ENCODE data around the gene TBX1. TPM values are rescaled to one million over a fixed set of nuclear protein-coding genes. Genes with fewer than 3 reads are reported as not detected.

The TBX1 gene
- total RNA-seq, 5 donors from 2014 or later (not counting 1 experiment from before 2014, with no cell fraction given), result 0.20 TPM; not detected in 4

- no peak overlapping the region for H3K27ac Mint-ChIP-seq
- POLR2A ChIA-PET, result no interaction called here
- WGBS (ENCODE audit: insufficient coverage), result 75% methylated on average over 29 of the region's 31 CpGs
These were observed 21.7 kb upstream of the TBX1 start for GRCh38 chr22:19738664-19739447.

GRCh38 chr22:19739448-19739895 lies 21.1 kb upstream of the TBX1 start:
- Mint-ChIP-seq H3K9me3 (no peaks in the 10 kb centered on the region), H3K36me3 (no peaks in the 10 kb centered on the region), H3K4me3 (no peak overlapping the region), H3K27ac (no peak overlapping the region), H3K27me3 (no peaks in the 10 kb centered on the region), H3K4me1 (no peaks in the 10 kb centered on the region)
- Histone ChIP-seq H3K4me1 (ENCODE audit: control insufficient read depth in 1 of 2, extremely low read depth in 1 of 2, insufficient read depth in 2 of 2, low read length in 2 of 2) (no peaks in the 10 kb centered on the region), H3K36me3 (ENCODE audit: control insufficient read depth in 2 of 2, extremely low read depth in 1 of 2, insufficient read depth in 1 of 2, low read length in 1 of 2) (no peaks in the 10 kb centered on the region), H3K9me3 (no peaks in the 10 kb centered on the region), H3K27me3 (replicated peaks in 1 of 2; ENCODE audit: control insufficient read depth in 2 of 2, extremely low read depth in 1 of 2, insufficient read depth in 2 of 2, low read length in 1 of 2) (no peaks in the 10 kb centered on the region), H3K4me3 (ENCODE audit: control insufficient read depth in 1 of 2, extremely low read depth in 1 of 2, low read length in 1 of 2) (no peak overlapping the region), H3K27ac (ENCODE audit: low read length) (no peak overlapping the region)
- DNase-seq (no peak), ATAC-seq (replicated peaks in 1 of 4) (no peak)
- POLR2A ChIA-PET, result no interaction called here
- CTCF ChIA-PET, result no interaction called here
- WGBS (ENCODE audit: insufficient coverage), result 72% methylated on average over 15 of the region's 16 CpGs

More at GRCh38 chr22:19738664-19739447, 21.7 kb upstream of the TBX1 start:
- Histone ChIP-seq H3K36me3 (ENCODE audit: control insufficient read depth in 2 of 2, extremely low read depth in 1 of 2, insufficient read depth in 1 of 2, low read length in 1 of 2) (no peaks in the 10 kb centered on the region), H3K9me3 (no peaks in the 10 kb centered on the region), H3K27ac (ENCODE audit: low read length) (no peak overlapping the region), H3K27me3 (replicated peaks in 1 of 2; ENCODE audit: control insufficient read depth in 2 of 2, extremely low read depth in 1 of 2, insufficient read depth in 2 of 2, low read length in 1 of 2) (peaks cover 0 to 3% of the 10 kb centered on the region in 2 experiments), H3K4me3 (ENCODE audit: control insufficient read depth in 1 of 2, extremely low read depth in 1 of 2, low read length in 1 of 2) (no peak overlapping the region), H3K4me1 (ENCODE audit: control insufficient read depth in 1 of 2, extremely low read depth in 1 of 2, insufficient read depth in 2 of 2, low read length in 2 of 2) (no peaks in the 10 kb centered on the region)
- no peaks in the 10 kb centered on the region for H3K36me3 Mint-ChIP-seq
- no peak overlapping the region for H3K4me3 Mint-ChIP-seq
- no peaks in the 10 kb centered on the region for H3K9me3 Mint-ChIP-seq
- DNase-seq (no peak), ATAC-seq (replicated peaks in 1 of 4) (no peak)
- CTCF ChIA-PET, result no interaction called here
- no peaks in the 10 kb centered on the region for H3K4me1 Mint-ChIP-seq
- no peaks in the 10 kb centered on the region for H3K27me3 Mint-ChIP-seq

GRCh38 chr22:19739911-19740449 lies 20.6 kb upstream of the TBX1 start:
- no peak for DNase-seq
- CTCF ChIA-PET, result no interaction called here

GRCh38 chr22:19740586-19740985 lies 20.0 kb upstream of the TBX1 start:
- ATAC-seq (replicated peaks in 1 of 4) (no peak), DNase-seq (no peak)
- Mint-ChIP-seq H3K9me3 (no peaks in the 10 kb centered on the region), H3K36me3 (no peaks in the 10 kb centered on the region), H3K4me3 (no peak overlapping the region), H3K27me3 (no peaks in the 10 kb centered on the region), H3K4me1 (no peaks in the 10 kb centered on the region), H3K27ac (no peak overlapping the region)
- Histone ChIP-seq H3K9me3 (no peaks in the 10 kb centered on the region), H3K4me3 (ENCODE audit: control insufficient read depth in 1 of 2, extremely low read depth in 1 of 2, low read length in 1 of 2) (no peak overlapping the region), H3K27ac (ENCODE audit: low read length) (no peak overlapping the region), H3K36me3 (ENCODE audit: control insufficient read depth in 2 of 2, extremely low read depth in 1 of 2, insufficient read depth in 1 of 2, low read length in 1 of 2) (no peaks in the 10 kb centered on the region), H3K4me1 (ENCODE audit: control insufficient read depth in 1 of 2, extremely low read depth in 1 of 2, insufficient read depth in 2 of 2, low read length in 2 of 2) (no peaks in the 10 kb centered on the region), H3K27me3 (replicated peaks in 1 of 2; ENCODE audit: control insufficient read depth in 2 of 2, extremely low read depth in 1 of 2, insufficient read depth in 2 of 2, low read length in 1 of 2) (no peaks in the 10 kb centered on the region)
- 89% methylated on average over 9 of the region's 15 CpGs for WGBS (ENCODE audit: insufficient coverage)
- ChIA-PET POLR2A (no interaction called here), CTCF (no interaction called here)

More at GRCh38 chr22:19739911-19740449, 20.6 kb upstream of the TBX1 start:
- Histone ChIP-seq H3K27ac (ENCODE audit: low read length) (no peak overlapping the region), H3K4me3 (ENCODE audit: control insufficient read depth in 1 of 2, extremely low read depth in 1 of 2, low read length in 1 of 2) (no peak overlapping the region), H3K27me3 (replicated peaks in 1 of 2; ENCODE audit: control insufficient read depth in 2 of 2, extremely low read depth in 1 of 2, insufficient read depth in 2 of 2, low read length in 1 of 2) (no peaks in the 10 kb centered on the region), H3K9me3 (no peaks in the 10 kb centered on the region), H3K4me1 (ENCODE audit: control insufficient read depth in 1 of 2, extremely low read depth in 1 of 2, insufficient read depth in 2 of 2, low read length in 2 of 2) (no peaks in the 10 kb centered on the region), H3K36me3 (ENCODE audit: control insufficient read depth in 2 of 2, extremely low read depth in 1 of 2, insufficient read depth in 1 of 2, low read length in 1 of 2) (no peaks in the 10 kb centered on the region)
- no peak overlapping the region for H3K4me3 Mint-ChIP-seq
- no peak for ATAC-seq (replicated peaks in 1 of 4)
- no peaks in the 10 kb centered on the region for H3K27me3 Mint-ChIP-seq
- WGBS (ENCODE audit: insufficient coverage), result 73% methylated on average over 7 of the region's 7 CpGs
- no peaks in the 10 kb centered on the region for H3K36me3 Mint-ChIP-seq
- H3K27ac Mint-ChIP-seq, result no peak overlapping the region
- no peaks in the 10 kb centered on the region for H3K9me3 Mint-ChIP-seq
- H3K4me1 Mint-ChIP-seq, result no peaks in the 10 kb centered on the region
- POLR2A ChIA-PET, result no interaction called here

GRCh38 chr22:19741053-19741452 lies 19.5 kb upstream of the TBX1 start:
- CTCF ChIA-PET, result no interaction called here
- no peaks in the 10 kb centered on the region for H3K4me1 Mint-ChIP-seq
- H3K36me3 Mint-ChIP-seq, result no peaks in the 10 kb centered on the region
- no peaks in the 10 kb centered on the region for H3K36me3 ChIP-seq (ENCODE audit: control insufficient read depth in 2 of 2, extremely low read depth in 1 of 2, insufficient read depth in 1 of 2, low read length in 1 of 2)
- no peak for ATAC-seq (replicated peaks in 1 of 4)
- no peak overlapping the region for H3K27ac ChIP-seq (ENCODE audit: low read length)
- no peak overlapping the region for H3K4me3 Mint-ChIP-seq
- POLR2A ChIA-PET, result no interaction called here
- WGBS (ENCODE audit: insufficient coverage), result 89% methylated on average over 5 of the region's 7 CpGs
- no peaks in the 10 kb centered on the region for H3K9me3 ChIP-seq
- peaks cover 0 to 2% of the 10 kb centered on the region in 2 experiments for H3K27me3 ChIP-seq (replicated peaks in 1 of 2; ENCODE audit: control insufficient read depth in 2 of 2, extremely low read depth in 1 of 2, insufficient read depth in 2 of 2, low read length in 1 of 2)
- no peaks in the 10 kb centered on the region for H3K4me1 ChIP-seq (ENCODE audit: control insufficient read depth in 1 of 2, extremely low read depth in 1 of 2, insufficient read depth in 2 of 2, low read length in 2 of 2)
- H3K27me3 Mint-ChIP-seq, result no peaks in the 10 kb centered on the region
- no peak overlapping the region for H3K27ac Mint-ChIP-seq
- DNase-seq, result no peak
- no peak overlapping the region for H3K4me3 ChIP-seq (ENCODE audit: control insufficient read depth in 1 of 2, extremely low read depth in 1 of 2, low read length in 1 of 2)
- no peaks in the 10 kb centered on the region for H3K9me3 Mint-ChIP-seq

GRCh38 chr22:19742160-19743066 lies 18.2 kb upstream of the TBX1 start:
- WGBS (ENCODE audit: insufficient coverage), result 79% methylated on average over 16 of the region's 21 CpGs
- peaks cover 0 to 9% of the 10 kb centered on the region in 2 experiments for H3K27me3 ChIP-seq (replicated peaks in 1 of 2; ENCODE audit: control insufficient read depth in 2 of 2, extremely low read depth in 1 of 2, insufficient read depth in 2 of 2, low read length in 1 of 2)
- ATAC-seq (replicated peaks in 1 of 4) (no peak), DNase-seq (no peak)
- no peak overlapping the region for H3K27ac ChIP-seq (ENCODE audit: low read length)
- H3K4me1 ChIP-seq (ENCODE audit: control insufficient read depth in 1 of 2, extremely low read depth in 1 of 2, insufficient read depth in 2 of 2, low read length in 2 of 2), result no peaks in the 10 kb centered on the region
- no peak overlapping the region for H3K4me3 ChIP-seq (ENCODE audit: control insufficient read depth in 1 of 2, extremely low read depth in 1 of 2, low read length in 1 of 2)
- Mint-ChIP-seq H3K4me3 (no peak overlapping the region), H3K27ac (no peak overlapping the region), H3K9me3 (no peaks in the 10 kb centered on the region), H3K36me3 (no peaks in the 10 kb centered on the region), H3K4me1 (no peaks in the 10 kb centered on the region), H3K27me3 (no peaks in the 10 kb centered on the region)
- no peaks in the 10 kb centered on the region for H3K9me3 ChIP-seq
- POLR2A ChIA-PET, result no interaction called here
- CTCF ChIA-PET, result no interaction called here
- H3K36me3 ChIP-seq (ENCODE audit: control insufficient read depth in 2 of 2, extremely low read depth in 1 of 2, insufficient read depth in 1 of 2, low read length in 1 of 2), result no peaks in the 10 kb centered on the region
